GM19025 (cell line): ENCODE measurements around the gene PDE10A.

Experiments used
- ATAC-seq: cut with Tn5 transposase; IDR thresholded peaks from one replicate; pipeline ENCODE4 v1.9.1; 2021; ENCODE audit warnings: mild to moderate bottlenecking, low read depth, moderate library complexity; ENCODE audit not compliant: unreplicated experiment

The PDE10A gene

GRCh38 chr6:165301372-165302246 is 361.4 kb downstream of the PDE10A start:
- ATAC-seq = no peak

- no peak for ATAC-seq
Observed at GRCh38 chr6:165300422-165300936, 362.6 kb downstream of the PDE10A start.

- ATAC-seq = no peak
Observed at GRCh38 chr6:165298875-165299274, 364.2 kb downstream of the PDE10A start.

GRCh38 chr6:165298402-165298801 is 364.6 kb downstream of the PDE10A start:
- no peak for ATAC-seq

- no peak for ATAC-seq
Observed at GRCh38 chr6:165292657-165293056, 370.4 kb downstream of the PDE10A start.
